Measurements from ENCODE around the gene ZBTB22.

DNA sequence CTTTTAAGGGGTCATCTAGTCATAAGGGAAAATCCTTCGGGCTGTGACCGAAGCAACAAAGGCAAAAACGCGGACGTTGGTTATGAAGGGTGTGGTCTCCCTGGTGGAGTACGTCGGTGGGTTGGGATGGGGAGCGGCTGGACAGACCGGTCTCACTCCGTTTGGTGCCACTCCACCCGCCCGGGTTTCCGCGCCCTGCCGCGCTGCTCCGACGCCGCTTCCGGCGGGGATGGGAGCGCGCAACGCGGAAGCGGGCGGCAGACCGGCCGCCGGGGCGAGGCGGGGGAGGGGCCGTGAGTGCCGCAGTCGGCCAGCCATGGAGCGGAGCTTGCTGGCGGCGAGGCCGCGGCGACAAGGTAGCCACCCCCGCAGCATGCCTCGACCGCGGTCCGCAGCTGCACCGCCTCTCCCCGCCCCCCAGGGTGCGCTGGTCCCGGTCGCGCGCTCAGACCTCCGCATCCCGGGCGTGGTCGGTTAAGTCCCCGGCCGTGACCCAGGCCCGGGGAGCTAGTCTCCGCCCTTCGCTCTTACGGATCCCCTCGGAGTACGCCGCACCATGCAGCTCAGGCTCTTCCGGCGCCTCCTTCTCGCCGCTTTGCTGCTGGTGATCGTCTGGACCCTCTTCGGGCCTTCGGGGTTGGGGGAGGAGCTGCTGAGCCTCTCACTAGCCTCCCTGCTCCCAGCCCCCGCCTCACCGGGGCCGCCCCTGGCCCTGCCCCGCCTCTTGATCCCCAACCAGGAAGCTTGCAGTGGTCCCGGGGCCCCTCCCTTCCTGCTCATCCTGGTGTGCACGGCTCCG lies 40.5 kb downstream of the ZBTB22 start, which contains the start of gene B3GALT4:
- TF ChIP-seq, protein P1, sequence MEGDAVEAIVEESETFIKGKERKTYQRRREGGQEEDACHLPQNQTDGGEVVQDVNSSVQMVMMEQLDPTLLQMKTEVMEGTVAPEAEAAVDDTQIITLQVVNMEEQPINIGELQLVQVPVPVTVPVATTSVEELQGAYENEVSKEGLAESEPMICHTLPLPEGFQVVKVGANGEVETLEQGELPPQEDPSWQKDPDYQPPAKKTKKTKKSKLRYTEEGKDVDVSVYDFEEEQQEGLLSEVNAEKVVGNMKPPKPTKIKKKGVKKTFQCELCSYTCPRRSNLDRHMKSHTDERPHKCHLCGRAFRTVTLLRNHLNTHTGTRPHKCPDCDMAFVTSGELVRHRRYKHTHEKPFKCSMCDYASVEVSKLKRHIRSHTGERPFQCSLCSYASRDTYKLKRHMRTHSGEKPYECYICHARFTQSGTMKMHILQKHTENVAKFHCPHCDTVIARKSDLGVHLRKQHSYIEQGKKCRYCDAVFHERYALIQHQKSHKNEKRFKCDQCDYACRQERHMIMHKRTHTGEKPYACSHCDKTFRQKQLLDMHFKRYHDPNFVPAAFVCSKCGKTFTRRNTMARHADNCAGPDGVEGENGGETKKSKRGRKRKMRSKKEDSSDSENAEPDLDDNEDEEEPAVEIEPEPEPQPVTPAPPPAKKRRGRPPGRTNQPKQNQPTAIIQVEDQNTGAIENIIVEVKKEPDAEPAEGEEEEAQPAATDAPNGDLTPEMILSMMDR (IDR thresholded peaks at IDR 0.05) = peak; percentile 17 to 62 (median 41)
- TF ChIP-seq POLR2A (IDR thresholded peaks at IDR 0.05) (peak; percentile 60), POLR2AphosphoS5 (IDR thresholded peaks at IDR 0.05) (peak; percentile 43)

All from prostate gland (tissue), 2 donors.